ENCODE data around the gene C19orf67.

Gene C19orf67

GRCh38 chr19:14112051-14112808 lies 26.6 kb upstream of the C19orf67 start:
- H3K4me3 ChIP-seq = no peak overlapping the region
- H3K27ac ChIP-seq = peak overlapping the region in 20 of 21 experiments; percentile 17 to 82 (median 64)

- H3K4me3 ChIP-seq = no peak overlapping the region
- peak overlapping the region in 5 of 21 experiments; percentile 53 to 81 (median 69) for H3K27ac ChIP-seq
Measured at GRCh38 chr19:14111486-14111885, 25.9 kb upstream of the C19orf67 start.

DNA sequence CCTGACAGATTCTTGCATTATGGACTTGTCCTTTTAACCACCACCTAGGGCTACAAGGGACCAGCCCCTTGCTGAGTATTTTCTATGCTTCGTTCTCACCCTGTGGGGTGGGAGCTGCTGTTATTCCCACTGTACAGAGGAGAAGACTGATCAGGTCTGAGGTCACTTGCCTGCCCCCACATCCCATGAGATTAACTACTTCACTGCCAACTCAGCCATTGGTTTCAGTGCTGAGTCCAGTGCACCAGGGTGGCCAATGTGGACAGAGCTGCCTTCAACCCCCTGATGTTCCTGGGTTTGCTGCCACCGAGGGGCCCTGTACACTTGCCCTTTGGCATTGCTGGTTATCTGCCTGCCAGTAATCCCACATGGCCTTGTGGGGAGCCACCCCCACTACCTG lies 25.1 kb upstream of the C19orf67 start:
- H3K4me3 ChIP-seq = no peak overlapping the region
- no peak overlapping the region for H3K27ac ChIP-seq

- no peak overlapping the region for H3K4me3 ChIP-seq
- peak overlapping the region in 2 of 21 experiments; percentile 16 to 31 for H3K27ac ChIP-seq
Measured at GRCh38 chr19:14107581-14108461, 22.2 kb upstream of the C19orf67 start.

DNA sequence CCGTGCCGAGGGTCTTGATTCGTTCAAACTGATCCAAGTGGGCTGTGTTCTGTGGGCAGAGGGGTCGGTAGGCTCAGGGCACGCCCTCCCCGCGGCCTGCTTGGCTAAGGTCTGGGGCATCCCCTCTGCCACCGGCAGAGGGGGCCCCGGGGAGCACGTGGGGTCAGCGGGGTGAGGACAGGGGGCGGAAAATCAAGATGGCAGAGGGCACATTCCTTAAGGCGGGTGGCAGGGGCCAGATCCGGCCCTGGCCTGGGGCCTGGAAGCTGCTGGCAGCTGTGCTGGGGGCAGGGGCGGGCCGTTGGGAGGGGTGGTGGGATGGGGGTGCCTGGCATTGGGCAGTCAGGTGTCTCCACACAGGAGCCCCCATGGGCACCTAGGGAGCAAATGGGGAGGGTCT lies 21.3 kb upstream of the C19orf67 start:
- H3K27ac ChIP-seq = no peak overlapping the region
- H3K4me3 ChIP-seq = no peak overlapping the region

DNA sequence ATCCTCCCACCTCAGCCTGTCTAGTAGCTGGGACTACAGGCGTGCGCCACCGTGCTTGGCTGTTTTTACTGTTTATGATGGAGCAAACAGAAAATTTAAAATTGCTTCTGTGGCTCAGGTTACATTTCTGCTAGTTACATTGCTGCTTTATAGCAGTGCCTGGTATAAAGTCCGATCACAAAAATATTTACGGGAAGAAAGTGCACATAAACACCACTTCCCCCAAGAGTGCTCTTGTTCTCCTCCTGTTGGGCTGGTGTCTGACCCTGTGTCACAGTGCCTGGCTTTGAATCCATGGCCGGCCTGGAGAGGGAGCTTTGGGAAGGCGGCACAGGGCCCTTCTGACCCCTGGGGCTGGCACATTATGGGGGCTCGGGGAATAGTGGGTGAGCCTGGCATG lies 20.1 kb upstream of the C19orf67 start:
- Histone ChIP-seq H3K4me3 (no peak overlapping the region), H3K27ac (no peak overlapping the region)

- Histone ChIP-seq H3K4me3 (no peak overlapping the region), H3K27ac (no peak overlapping the region)
Measured at GRCh38 chr19:14103310-14103709, 17.7 kb upstream of the C19orf67 start.

- H3K27ac ChIP-seq = no peak overlapping the region
- no peak overlapping the region for H3K4me3 ChIP-seq
Measured at GRCh38 chr19:14102756-14103155, 17.2 kb upstream of the C19orf67 start.

DNA sequence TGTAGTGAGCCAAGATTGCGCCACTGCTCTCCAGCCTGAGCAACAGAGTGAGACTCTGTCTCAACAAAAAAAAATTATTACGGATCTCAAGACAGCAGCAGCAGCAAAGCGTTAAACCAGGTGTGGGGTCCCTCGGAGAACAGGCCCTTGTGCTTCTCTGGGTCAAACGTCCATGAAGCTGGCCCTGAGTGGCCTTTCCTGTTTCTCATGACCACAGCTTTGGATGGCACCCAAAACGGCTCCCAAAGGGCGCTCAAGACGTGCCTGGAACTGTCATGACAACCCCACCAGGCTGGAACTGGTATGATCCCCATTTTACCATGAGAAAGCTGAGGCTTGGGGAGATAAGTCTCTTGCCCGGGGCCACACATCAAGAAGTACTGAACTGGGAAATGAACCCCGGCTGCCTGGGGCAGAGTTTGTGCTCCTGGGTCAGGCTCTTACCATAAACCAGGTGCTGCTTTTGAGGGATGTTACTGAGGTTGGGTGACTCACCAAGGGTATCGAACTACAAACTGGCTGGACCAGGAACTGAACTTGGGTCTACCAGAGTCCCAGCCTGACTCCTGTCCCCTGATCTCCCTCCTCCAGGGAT lies 16.6 kb upstream of the C19orf67 start:
- no peak overlapping the region for H3K4me3 ChIP-seq
- peak overlapping the region in 1 of 21 experiments; percentile 17 for H3K27ac ChIP-seq

DNA sequence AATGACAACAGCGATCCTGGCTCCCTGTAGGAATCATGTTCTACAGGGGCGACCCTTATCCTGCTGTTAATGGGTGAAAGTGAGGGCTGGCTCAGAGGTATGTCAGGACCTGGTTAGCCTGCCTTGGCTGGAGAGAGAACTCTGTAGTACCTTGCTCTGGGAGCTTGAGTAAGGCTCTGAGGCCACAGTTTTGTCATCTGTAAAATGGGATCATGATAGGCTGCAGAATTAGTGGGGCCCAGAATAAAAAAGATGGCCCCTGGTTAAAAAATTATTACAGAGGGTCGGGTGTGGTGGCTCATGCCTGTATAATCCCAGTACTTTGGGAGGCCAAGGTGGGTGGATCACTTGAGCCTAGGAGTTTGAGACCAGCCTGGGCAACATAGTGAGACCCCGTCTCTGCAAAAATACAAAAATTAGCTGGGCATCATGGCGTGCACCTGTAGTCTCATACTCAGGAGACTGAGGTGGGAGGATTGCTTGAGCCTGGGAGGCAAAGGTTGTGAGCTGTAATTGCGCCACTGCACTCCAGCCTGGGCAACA lies 15.5 kb upstream of the C19orf67 start:
- Histone ChIP-seq H3K4me3 (no peak overlapping the region), H3K27ac (no peak overlapping the region)

DNA sequence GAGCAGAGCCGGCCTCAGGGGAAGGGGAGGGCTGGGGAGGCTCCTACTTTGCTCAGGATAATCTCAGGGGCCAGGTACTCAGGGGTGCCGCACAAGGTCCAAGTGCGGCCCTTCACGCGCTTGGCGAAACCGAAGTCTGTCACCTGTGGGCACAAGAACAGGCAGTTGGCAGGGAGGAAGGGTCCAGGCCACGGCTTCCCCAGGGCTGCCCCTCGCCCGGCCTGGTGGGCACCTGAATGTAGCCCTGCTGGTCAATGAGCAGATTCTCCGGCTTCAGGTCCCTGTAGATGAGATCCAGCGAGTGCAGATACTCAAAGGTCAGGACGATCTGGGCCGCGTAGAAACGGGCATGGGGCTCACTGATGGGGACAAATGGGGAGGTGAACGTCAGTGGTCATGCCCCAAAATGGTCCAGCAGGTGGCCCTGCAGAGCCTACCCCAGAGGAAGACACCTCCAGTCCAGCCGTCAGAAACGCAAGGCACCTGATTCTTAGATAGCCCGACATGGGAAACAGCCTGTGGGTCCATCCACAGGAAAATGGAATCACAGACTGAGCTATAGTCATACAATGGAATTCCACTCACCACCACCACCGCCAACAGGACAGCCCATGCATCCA lies 12.1 kb upstream of the C19orf67 start:
- Histone ChIP-seq H3K27ac (no peak overlapping the region), H3K4me3 (no peak overlapping the region)

DNA sequence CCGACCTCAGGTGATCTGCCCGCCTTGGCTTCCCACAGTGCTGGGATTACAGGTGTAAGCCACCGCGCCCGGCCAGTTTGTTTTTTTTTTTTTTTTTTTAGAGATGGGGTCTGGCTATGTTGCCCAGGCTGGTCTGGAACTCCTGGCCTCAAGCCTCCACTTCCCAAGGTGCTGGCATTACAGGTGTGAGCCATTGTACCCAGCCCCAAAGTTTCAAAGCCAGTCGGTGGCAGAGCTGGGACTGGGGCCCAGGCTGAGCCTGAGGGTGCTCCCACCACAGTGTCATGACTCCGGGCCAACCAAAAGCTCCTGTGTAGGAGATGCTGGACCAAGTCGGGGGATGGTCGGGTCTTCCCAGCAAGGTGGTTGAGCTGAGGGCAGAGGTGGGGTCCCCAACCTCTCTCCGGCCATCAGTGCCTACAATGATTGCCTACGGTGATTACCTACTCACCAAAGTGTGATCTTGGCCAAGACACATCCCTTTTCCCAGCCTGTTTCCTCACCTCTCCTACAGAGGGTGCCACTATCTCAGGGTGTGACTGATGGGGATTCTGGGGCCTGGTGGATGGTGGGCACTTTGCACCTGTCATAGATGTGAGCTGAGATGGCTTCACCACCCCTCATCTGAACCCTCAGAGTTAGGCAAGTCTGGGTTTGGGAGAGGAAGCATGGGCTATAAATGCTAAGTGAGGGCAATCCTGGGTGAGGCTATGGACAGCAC lies 10.8 kb upstream of the C19orf67 start:
- Histone ChIP-seq H3K27ac (no peak overlapping the region), H3K4me3 (no peak overlapping the region)

DNA sequence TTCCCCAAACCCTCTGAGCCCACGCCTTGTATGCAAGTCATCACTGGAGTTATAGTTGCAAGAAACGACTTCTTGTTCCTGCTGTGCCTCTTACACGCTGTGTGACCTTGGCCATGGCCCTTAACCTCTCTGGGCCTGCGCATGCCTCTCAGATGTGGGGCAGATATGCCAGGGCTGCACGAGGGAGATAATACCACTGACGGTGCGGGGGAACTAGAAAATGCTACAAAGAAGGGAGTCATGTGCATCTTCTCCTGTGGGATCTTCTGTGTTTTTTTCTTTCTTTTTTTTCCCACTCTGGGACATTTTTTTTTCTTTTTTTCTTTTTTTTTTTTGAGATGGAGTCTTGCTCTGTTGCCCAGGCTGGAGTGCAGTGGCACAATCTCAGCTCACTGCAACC lies 9.3 kb upstream of the C19orf67 start:
- Histone ChIP-seq H3K27ac (no peak overlapping the region), H3K4me3 (no peak overlapping the region)

GRCh38 chr19:14093117-14093823 lies 7.7 kb upstream of the C19orf67 start:
- no peak overlapping the region for H3K4me3 ChIP-seq
- no peak overlapping the region for H3K27ac ChIP-seq

GRCh38 chr19:14091813-14092462 lies 6.4 kb upstream of the C19orf67 start:
- H3K27ac ChIP-seq = peak overlapping the region in 17 of 21 experiments; percentile 66 to 95 (median 89)
- peak overlapping the region; percentile 41 to 90 (median 76) for H3K4me3 ChIP-seq

DNA sequence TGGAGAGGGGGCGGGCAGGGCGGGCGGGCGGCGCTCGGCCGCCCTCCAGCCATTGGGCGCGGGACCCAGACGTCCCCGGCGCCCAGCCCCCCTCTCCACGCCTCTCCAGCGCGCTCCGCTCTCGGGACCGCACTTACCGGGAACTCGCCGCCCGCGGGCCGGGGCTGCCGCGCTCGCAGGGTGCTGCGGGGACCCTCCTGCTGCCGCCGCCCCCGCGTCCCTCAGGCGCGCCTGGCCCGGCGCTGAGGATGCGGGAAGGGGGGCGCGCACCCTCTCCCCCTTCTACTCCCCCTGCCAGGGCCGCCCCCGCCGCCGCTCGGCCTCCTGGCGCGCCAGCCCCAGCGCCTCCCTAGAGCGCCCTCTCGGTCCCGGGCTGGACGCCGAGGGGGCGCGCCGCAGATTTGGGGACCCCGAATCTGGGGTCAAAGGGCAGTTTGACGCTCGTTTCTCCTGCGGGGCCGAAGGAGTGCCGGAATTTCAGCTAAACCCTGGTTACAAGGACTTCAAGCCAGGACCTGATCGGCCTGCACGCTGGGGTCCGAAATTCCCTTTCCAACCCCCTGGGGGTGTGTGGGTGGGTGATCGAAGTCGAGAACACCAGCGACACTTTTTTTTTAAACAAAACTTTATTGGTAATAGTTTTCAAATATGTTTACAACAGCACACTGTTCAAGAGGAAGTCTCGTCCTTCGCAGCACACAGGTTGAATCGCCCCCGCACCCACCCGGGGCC lies 5.7 kb upstream of the C19orf67 start:
- peak overlapping the region; percentile 41 to 90 (median 76) for H3K4me3 ChIP-seq
- H3K27ac ChIP-seq = peak overlapping the region; percentile 66 to 95 (median 89)

- H3K4me3 ChIP-seq = peak within 1 kb of the TSS; percentile 41 to 90 (median 76)
- peak within 1 kb of the TSS; percentile 66 to 95 (median 89) for H3K27ac ChIP-seq
Measured at GRCh38 chr19:14090509-14091080, 5.0 kb upstream of the C19orf67 start, which contains the start of gene SAMD1. SAMD1 (minus strand) TSS chr19:14090751.

Measured in skin epidermis (tissue), 12 donors.